ENCODE measurements around the gene PRR20G. TPM values are rescaled to one million over a fixed set of nuclear protein-coding genes. Genes with fewer than 3 reads are reported as not detected.

Gene PRR20G
- total and polyA plus RNA-seq, 8 donors = not detected

GRCh38 chr3:127284258-127284657 lies 3.6 kb downstream of the PRR20G start:
- Histone ChIP-seq H3K4me1 (no peaks in the 10 kb centered on the region), H3K4me3 (no peak overlapping the region), H3K9me3 (no peaks in the 10 kb centered on the region), H3K27me3 (peaks cover 0 to 11% (median 0%) of the 10 kb centered on the region in 3 donors), H3K36me3 (no peaks in the 10 kb centered on the region), H3K27ac (no peak overlapping the region)
- 87 to 93% (median 89%) methylated on average over 11 to 12 of the region's 12 CpGs for WGBS, 5 donors
- TF ChIP-seq CTCF (IDR thresholded peaks at IDR 0.05) (no peak), POLR2AphosphoS5 (IDR thresholded peaks at IDR 0.05) (no peak), POLR2A (IDR thresholded peaks at IDR 0.05) (no peak), EP300 (IDR thresholded peaks at IDR 0.05) (no peak)
- intact Hi-C loops (cut with DNase I; ENCODE audit: low total_unique reads) = no loop called here
- no peak for DNase-seq

- intact Hi-C loops (cut with DNase I; ENCODE audit: low total_unique reads) = no loop called here
- WGBS, 5 donors = 50 to 97% (median 96%) methylated on average over 2 of the region's 2 CpGs
- TF ChIP-seq POLR2AphosphoS5 (IDR thresholded peaks at IDR 0.05) = no peak
- no peak for TF ChIP-seq CTCF (IDR thresholded peaks at IDR 0.05)
- no peak for TF ChIP-seq EP300 (IDR thresholded peaks at IDR 0.05)
- no peak for TF ChIP-seq POLR2A (IDR thresholded peaks at IDR 0.05)
These were observed 10.3 kb downstream of the PRR20G start for GRCh38 chr3:127277561-127277960.

GRCh38 chr3:127276995-127277394 lies 10.9 kb downstream of the PRR20G start:
- TF ChIP-seq EP300 (IDR thresholded peaks at IDR 0.05) = no peak
- TF ChIP-seq POLR2AphosphoS5 (IDR thresholded peaks at IDR 0.05) = no peak
- no peak for TF ChIP-seq CTCF (IDR thresholded peaks at IDR 0.05)
- no peak for TF ChIP-seq POLR2A (IDR thresholded peaks at IDR 0.05)
- peaks cover 0 to 5% (median 2%) of the 10 kb centered on the region in 4 donors for H3K9me3 ChIP-seq
- peaks cover 0 to 15% (median 0%) of the 10 kb centered on the region in 3 donors for H3K27me3 ChIP-seq
- no peaks in the 10 kb centered on the region for H3K4me1 ChIP-seq
- H3K36me3 ChIP-seq = no peaks in the 10 kb centered on the region
- H3K4me3 ChIP-seq = no peak overlapping the region
- DNase-seq = no peak
- no peak overlapping the region for H3K27ac ChIP-seq
- intact Hi-C loops (cut with DNase I; ENCODE audit: low total_unique reads) = no loop called here

More at GRCh38 chr3:127277561-127277960, 10.3 kb downstream of the PRR20G start:
- H3K27ac ChIP-seq = no peak overlapping the region
- H3K9me3 ChIP-seq = peaks cover 0 to 5% (median 2%) of the 10 kb centered on the region in 4 donors
- no peaks in the 10 kb centered on the region for H3K36me3 ChIP-seq
- peaks cover 0 to 15% (median 0%) of the 10 kb centered on the region in 3 donors for H3K27me3 ChIP-seq
- peak in 1 of 2 donors; percentile 20 for DNase-seq
- no peak overlapping the region for H3K4me3 ChIP-seq
- no peaks in the 10 kb centered on the region for H3K4me1 ChIP-seq

- intact Hi-C loops (cut with DNase I; ENCODE audit: low total_unique reads) = no loop called here
- Histone ChIP-seq H3K4me1 (no peaks in the 10 kb centered on the region), H3K27ac (no peak overlapping the region), H3K36me3 (no peaks in the 10 kb centered on the region), H3K4me3 (no peak overlapping the region), H3K27me3 (peaks cover 0 to 15% (median 0%) of the 10 kb centered on the region in 3 donors), H3K9me3 (peaks cover 0 to 5% (median 2%) of the 10 kb centered on the region in 4 donors)
- DNase-seq = no peak
- TF ChIP-seq POLR2AphosphoS5 (IDR thresholded peaks at IDR 0.05) (no peak), POLR2A (IDR thresholded peaks at IDR 0.05) (no peak)
- WGBS, 5 donors = 55 to 82% (median 59%) methylated on average over 1 of the region's 1 CpG
These were observed 11.4 kb downstream of the PRR20G start for GRCh38 chr3:127276396-127276795.

GRCh38 chr3:127275287-127275781 lies 12.5 kb downstream of the PRR20G start:
- Histone ChIP-seq H3K4me1 (no peaks in the 10 kb centered on the region), H3K36me3 (no peaks in the 10 kb centered on the region), H3K9me3 (peaks cover 0 to 5% (median 2%) of the 10 kb centered on the region in 4 donors), H3K4me3 (no peak overlapping the region), H3K27ac (no peak overlapping the region), H3K27me3 (peaks cover 0 to 14% (median 0%) of the 10 kb centered on the region in 3 donors)
- DNase-seq = no peak
- 52 to 65% (median 54%) methylated on average over 3 of the region's 3 CpGs for WGBS, 5 donors
- TF ChIP-seq CTCF (IDR thresholded peaks at IDR 0.05) (no peak), POLR2A (IDR thresholded peaks at IDR 0.05) (no peak), POLR2AphosphoS5 (IDR thresholded peaks at IDR 0.05) (no peak), EP300 (IDR thresholded peaks at IDR 0.05) (no peak)
- intact Hi-C loops (cut with DNase I; ENCODE audit: low total_unique reads) = no loop called here

Data from stomach (tissue), 9 donors.